GM12878 (cell line): ENCODE data around the gene SAXO1. TPM values are rescaled to one million over a fixed set of nuclear protein-coding genes. Genes with fewer than 3 reads are reported as not detected.

Experiments
- ATAC-seq: fragments of 200-7000 bp; cut with Tn5 transposase; 3 replicates; pipeline ENCODE4 v1.9.1; 2020; ENCODE audit warnings: mild to moderate bottlenecking, moderate library complexity
- BruUV-seq: library from RNA; stranded (reverse); fragments of 400-500 nt; replicated peaks from 2 replicates; lab custom pipeline; 2021; lab: Mats Ljungman, UMichigan
- CTCF ChIA-PET: fragments of 300-600 bp; sonication (Branson Sonifier 250); formaldehyde crosslinking; extraction: SDS; loops from one replicate; lab custom pipeline; 2021; ENCODE audit warnings: inconsistent platforms; lab: Yijun Ruan, JAX
- POLR2A ChIA-PET: fragments of 350-600 bp; formaldehyde crosslinking; extraction: SDS; loops from one replicate; lab custom pipeline; 2021; ENCODE audit warnings: inconsistent platforms; lab: Charles Lee
- RAD21 ChIA-PET: fragments of 300-600 bp; sonication (Branson Sonifier 250); formaldehyde crosslinking; loops from one replicate; lab custom pipeline; 2023; ENCODE audit warnings: antibody characterized with exemption; ENCODE audit not compliant: unreplicated experiment; lab: Charles Lee
- SMC1A ChIA-PET: fragments of 300-600 bp; sonication (Branson Sonifier 250); formaldehyde crosslinking; loops from one replicate; lab custom pipeline; 2023; ENCODE audit not compliant: unreplicated experiment, uncharacterized antibody; lab: Charles Lee
- DNase-seq: peaks from one replicate; pipeline ENCODE4 v3.0.0-alpha.2; 2011; ENCODE audit warnings: low read depth, low spot score
- FAIRE-seq: peaks from 3 replicates; lab custom pipeline; 2011; peaks lifted over from hg19 to GRCh38; lab: Jason Lieb, UNC
- H2AFZ ChIP-seq: 2 replicates; pipeline ENCODE4 v1.6.0; 2011; ENCODE audit warnings: low read depth, low read length, control low read depth; ENCODE audit not compliant: control insufficient read depth
- H3K27ac ChIP-seq: 2 replicates; pipeline ENCODE4 v1.5.1; 2011; ENCODE audit warnings: control low read depth; ENCODE audit not compliant: control insufficient read depth, insufficient read depth
- H3K27me3 ChIP-seq, 2 experiments: replicated peaks in 1 of 2; 2 replicates each; pipeline versions ENCODE4 v1.6.0 to v1.6.1; 2011; ENCODE audit warnings: low read length in 1 of 2; ENCODE audit not compliant: control insufficient read depth in 2 of 2, insufficient read depth in 2 of 2
- H3K36me3 ChIP-seq, 2 experiments: 2 replicates each; pipeline ENCODE4 v1.5.1; 2011; ENCODE audit warnings: low read length in 1 of 2; ENCODE audit not compliant: control insufficient read depth in 2 of 2, insufficient read depth in 2 of 2
- H3K4me1 ChIP-seq: 2 replicates; pipeline ENCODE4 v1.6.1; 2011; ENCODE audit warnings: mild to moderate bottlenecking, low read length, moderate library complexity, mixed read lengths; ENCODE audit not compliant: control insufficient read depth, insufficient read depth
- H3K4me2 ChIP-seq: 2 replicates; pipeline ENCODE4 v1.6.0; 2011; ENCODE audit warnings: control low read depth; ENCODE audit not compliant: control insufficient read depth, insufficient read depth
- H3K4me3 ChIP-seq: fragments of 200-600 bp; sonication (generic); 2 replicates; pipeline ENCODE4 v1.5.1; 2016
- H3K79me2 ChIP-seq: 2 replicates; pipeline ENCODE4 v1.6.0; 2011; ENCODE audit warnings: low read length; ENCODE audit not compliant: control insufficient read depth, insufficient read depth
- H3K9ac ChIP-seq: 2 replicates; pipeline ENCODE4 v1.8.0; 2011; ENCODE audit warnings: low read length, control low read depth, mixed read lengths; ENCODE audit not compliant: control insufficient read depth, insufficient read depth
- H3K9me3 ChIP-seq: replicated peaks from 3 replicates; pipeline ENCODE4 v1.5.1; 2011; ENCODE audit warnings: mild to moderate bottlenecking, low read length; ENCODE audit not compliant: control insufficient read depth, insufficient read depth
- H4K20me1 ChIP-seq: 2 replicates; pipeline ENCODE4 v1.6.0; 2011; ENCODE audit not compliant: control insufficient read depth, insufficient read depth
- ASH2L ChIP-seq: fragments of 300-600, 200-600 bp; sonication (generic); IDR thresholded peaks from 2 replicates; pipeline ENCODE4 v1.6.1; 2017; ENCODE audit warnings: low read depth, mild to moderate bottlenecking, borderline replicate concordance
- CHD1 ChIP-seq: IDR thresholded peaks from 2 replicates; pipeline ENCODE4 v1.6.1; 2012; ENCODE audit warnings: low read depth, low read length, improper control_type of control experiment
- RAD21 ChIP-seq: IDR thresholded peaks from 2 replicates; pipeline ENCODE4 v1.6.1; 2011; ENCODE audit warnings: mild to moderate bottlenecking, low read depth, low read length, moderate library complexity; ENCODE audit not compliant: insufficient read depth
- TARDBP ChIP-seq: IDR thresholded peaks from 2 replicates; pipeline ENCODE4 v1.6.1; 2016; ENCODE audit warnings: borderline replicate concordance
- YY1 ChIP-seq: IDR thresholded peaks from 2 replicates; pipeline ENCODE4 v1.6.1; 2011; ENCODE audit warnings: low read depth, mild to moderate bottlenecking, low read length
- ZBTB11 ChIP-seq: fragments of 450-650 bp; formaldehyde crosslinking; IDR thresholded peaks from 2 replicates; pipeline ENCODE4 v1.5.0; 2022; ENCODE audit warnings: mild to moderate bottlenecking, missing genetic modification characterization
- ZNF274 ChIP-seq: IDR thresholded peaks from one replicate; pipeline ENCODE4 v1.8.0; 2011; ENCODE audit not compliant: insufficient read length, insufficient read depth
- WGBS: methylation state at CpG from one replicate; pipeline ENCODE4 v1.1.6; 2016; ENCODE audit warnings: low lambda C conversion rate; ENCODE audit not compliant: insufficient replicate concordance, insufficient coverage; ENCODE audit errors: missing lambda C conversion rate; 5-methylcytosine and 5-hydroxymethylcytosine counted together
- in situ Hi-C: fragments of 300-500 bp; cut with MboI; formaldehyde crosslinking; loops from 9 replicates; pipeline ENCODE4 v1.14.3; 2018; ENCODE audit warnings: mixed read lengths
- intact Hi-C: fragments of 100-400 bp; cut with micrococcal nuclease; formaldehyde crosslinking; loops from one replicate; pipeline ENCODE4 v1.14.2; 2022; ENCODE audit not compliant: unreplicated experiment
- polyA plus RNA-seq, 11 experiments: library from polyadenylated mRNA; depleted of rRNA in 4 of 11; unstranded in 6 of 11; stranded (reverse) in 5 of 11; fragments of >200 nt; fragmentation: Nextera tagmentation in 4 of 11; fragmentation: Illumina TruSeq in 1 of 11; extraction: Ambion mirVana in 4 of 11; extraction: Trizol in 1 of 11; gene quantifications; 1 replicate in 1 of 11; 2 replicates in 10 of 11; pipeline versions ENCODE4 v1.2.1 to v1.2.3, GENCODE V29; 2011 to 2016; ENCODE audit warnings: inconsistent platforms in 2 of 11, missing spikeins in 2 of 11, low read depth in 1 of 11
- total RNA-seq, 4 experiments: library from RNA; depleted of rRNA in 3 of 4; stranded (reverse); fragments of >200 nt in 3 of 4; fragmentation: Illumina TruSeq in 1 of 4; extraction: Trizol in 1 of 4; gene quantifications; 2 replicates each; pipeline versions ENCODE4 v1.2.1 to v1.2.3, GENCODE V29; 2013 to 2021
- TF ChIP-seq, protein P1 (sequence below): fragments of 450-650 bp; IDR thresholded peaks from 2 replicates; pipeline ENCODE4 v1.6.1; 2017; ENCODE audit warnings: mild to moderate bottlenecking, low read depth, inconsistent platforms; ENCODE audit not compliant: poor library complexity, severe bottlenecking

Gene SAXO1
- total and polyA plus RNA-seq, 10 of the 15 experiments (the other 5 are each of a cell fraction or from before 2014, with no cell fraction given), result under 0.01 to 0.01 TPM; not detected in 8

DNA sequence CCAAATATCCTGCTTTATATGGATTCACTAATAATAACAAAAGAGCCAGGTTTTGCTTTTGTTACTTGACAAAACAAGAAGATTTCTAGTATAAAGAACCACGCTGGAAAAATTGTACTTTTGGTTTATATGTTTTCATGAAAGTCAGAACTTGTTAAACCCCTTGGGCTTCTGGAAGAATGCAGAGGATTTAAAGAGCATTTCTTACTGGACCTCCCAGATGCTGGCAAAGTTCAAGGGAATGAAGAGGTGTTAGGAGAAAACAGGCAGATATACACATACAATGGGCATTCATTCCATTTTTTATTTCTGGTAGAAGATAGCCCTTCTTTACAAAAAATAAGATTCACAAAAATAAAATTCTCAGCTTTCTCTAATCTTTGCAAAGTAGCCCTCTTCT is 61.1 kb downstream of the SAXO1 start:
- ChIA-PET SMC1A (no interaction called here), CTCF (no interaction called here), POLR2A (no interaction called here), RAD21 (no interaction called here)
- TF ChIP-seq TARDBP, result no peak
- TF ChIP-seq, protein P1, sequence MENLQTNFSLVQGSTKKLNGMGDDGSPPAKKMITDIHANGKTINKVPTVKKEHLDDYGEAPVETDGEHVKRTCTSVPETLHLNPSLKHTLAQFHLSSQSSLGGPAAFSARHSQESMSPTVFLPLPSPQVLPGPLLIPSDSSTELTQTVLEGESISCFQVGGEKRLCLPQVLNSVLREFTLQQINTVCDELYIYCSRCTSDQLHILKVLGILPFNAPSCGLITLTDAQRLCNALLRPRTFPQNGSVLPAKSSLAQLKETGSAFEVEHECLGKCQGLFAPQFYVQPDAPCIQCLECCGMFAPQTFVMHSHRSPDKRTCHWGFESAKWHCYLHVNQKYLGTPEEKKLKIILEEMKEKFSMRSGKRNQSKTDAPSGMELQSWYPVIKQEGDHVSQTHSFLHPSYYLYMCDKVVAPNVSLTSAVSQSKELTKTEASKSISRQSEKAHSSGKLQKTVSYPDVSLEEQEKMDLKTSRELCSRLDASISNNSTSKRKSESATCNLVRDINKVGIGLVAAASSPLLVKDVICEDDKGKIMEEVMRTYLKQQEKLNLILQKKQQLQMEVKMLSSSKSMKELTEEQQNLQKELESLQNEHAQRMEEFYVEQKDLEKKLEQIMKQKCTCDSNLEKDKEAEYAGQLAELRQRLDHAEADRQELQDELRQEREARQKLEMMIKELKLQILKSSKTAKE, result no peak
- TF ChIP-seq CHD1, result no peak
- no peak for TF ChIP-seq ZNF274
- no peak for TF ChIP-seq ZBTB11
- no peak for TF ChIP-seq ASH2L
- TF ChIP-seq RAD21, result no peak
- TF ChIP-seq YY1, result no peak
- no TSS peak for BruUV-seq
- Histone ChIP-seq H3K27me3 (no peaks in the 10 kb centered on the region; a peak in 1 of 4 replicates), H3K9me3 (no peaks in the 10 kb centered on the region), H3K4me3 (no peak overlapping the region), H3K27ac (no peak overlapping the region), H3K9ac (no peak overlapping the region), H4K20me1 (no peaks in the 10 kb centered on the region), H3K4me1 (no peaks in the 10 kb centered on the region), H3K36me3 (no peaks in the 10 kb centered on the region), H3K4me2 (no peak overlapping the region), H3K79me2 (no peaks in the 10 kb centered on the region), H2AFZ (no peak overlapping the region)
- WGBS, result 5% methylated on average over 1 of the region's 1 CpG
- FAIRE-seq (no peak), ATAC-seq (no peak), DNase-seq (no peak)
- in situ Hi-C loops, result no loop called here
- intact Hi-C loops, result no loop called here
